Raji (cell line): ENCODE data around the gene PDE4D.

ENCODE experiments used
- POLR2A ChIP-seq: IDR thresholded peaks from 2 replicates; pipeline ENCODE4 v1.6.1; 2011; ENCODE audit warnings: low read depth, low read length, control low read depth; ENCODE audit not compliant: insufficient read depth

The PDE4D gene

GRCh38 chr5:59598547-59598874, 295.0 kb downstream of the PDE4D start:
- no peak for TF ChIP-seq POLR2A

- no peak for TF ChIP-seq POLR2A
Measured at GRCh38 chr5:59597690-59598546, 295.6 kb downstream of the PDE4D start.

- no peak for TF ChIP-seq POLR2A
Measured at GRCh38 chr5:59596586-59597350, 296.8 kb downstream of the PDE4D start.

GRCh38 chr5:59593439-59594007, 300.0 kb downstream of the PDE4D start:
- TF ChIP-seq POLR2A = no peak

- no peak for TF ChIP-seq POLR2A
Measured at GRCh38 chr5:59592101-59592500, 301.4 kb downstream of the PDE4D start.

GRCh38 chr5:59591162-59591561, 302.4 kb downstream of the PDE4D start:
- no peak for TF ChIP-seq POLR2A

- no peak for TF ChIP-seq POLR2A
Measured at GRCh38 chr5:59588922-59589321, 304.6 kb downstream of the PDE4D start.

- TF ChIP-seq POLR2A = no peak
Measured at GRCh38 chr5:59587489-59588337, 305.8 kb downstream of the PDE4D start.

- TF ChIP-seq POLR2A = no peak
Measured at GRCh38 chr5:59586841-59587240, 306.7 kb downstream of the PDE4D start.

- TF ChIP-seq POLR2A = no peak
Measured at GRCh38 chr5:59584858-59585846, 308.4 kb downstream of the PDE4D start.

- TF ChIP-seq POLR2A = no peak
Measured at GRCh38 chr5:59583810-59584562, 309.5 kb downstream of the PDE4D start.

- TF ChIP-seq POLR2A = no peak
Measured at GRCh38 chr5:59583151-59583809, 310.2 kb downstream of the PDE4D start.

GRCh38 chr5:59582746-59583145, 310.8 kb downstream of the PDE4D start:
- TF ChIP-seq POLR2A = no peak
